Stimulated activated CD4-positive, alpha-beta T cell treated with anti-CD3 and anti-CD28 coated beads, Interleukin-2, amount 100 ng/mL, for 4 hours (primary cell): ENCODE measurements around the gene ZFP92.

Experiments used
- DNase-seq: peaks from one replicate; pipeline ENCODE4 v3.0.0-alpha.2; 2020; ENCODE audit warnings: low read depth

The ZFP92 gene

GRCh38 chrX:153456704-153457103, 45.4 kb downstream of the ZFP92 start:
- no peak for DNase-seq

GRCh38 chrX:153457136-153457825, 46.0 kb downstream of the ZFP92 start:
- DNase-seq: no peak

- DNase-seq: no peak
These were observed 46.7 kb downstream of the ZFP92 start for GRCh38 chrX:153457827-153458466.

- DNase-seq: no peak
These were observed 47.2 kb downstream of the ZFP92 start for GRCh38 chrX:153458476-153458875.

- DNase-seq: no peak
These were observed 48.7 kb downstream of the ZFP92 start for GRCh38 chrX:153459986-153460385.

GRCh38 chrX:153460826-153461225, 49.6 kb downstream of the ZFP92 start:
- DNase-seq: no peak
